Measurements from ENCODE around the gene ATXN1L.

The ATXN1L gene

GRCh38 chr16:71855937-71856662 is 10.3 kb downstream of the ATXN1L start:
- no peak for TF ChIP-seq EZH2phosphoT487 (IDR thresholded peaks at IDR 0.05; ENCODE audit: borderline replicate concordance)
- no peak for TF ChIP-seq CTCF (conservative IDR thresholded peaks at IDR 0.05; ENCODE audit: low read length)
- Histone ChIP-seq H3K4me3 (ENCODE audit: low read length, poor library complexity, severe bottlenecking) (no peak overlapping the region), H3K9me2 (replicated peaks; ENCODE audit: low read depth, low read length) (no peaks in the 10 kb centered on the region), H3K79me2 (ENCODE audit: insufficient read depth, low read length) (no peaks in the 10 kb centered on the region), H3K9me3 (ENCODE audit: insufficient read depth, low read depth, low read length) (no peaks in the 10 kb centered on the region), H3K4me1 (ENCODE audit: insufficient read depth, low read length, poor library complexity, severe bottlenecking) (peaks cover 5% of the 10 kb centered on the region), H2AFZ (ENCODE audit: low read length) (no peak overlapping the region), H4K20me1 (ENCODE audit: insufficient read depth, low read length, poor library complexity, severe bottlenecking) (no peaks in the 10 kb centered on the region), H3K9ac (ENCODE audit: low read depth, low read length, poor library complexity, severe bottlenecking) (no peak overlapping the region), H3K4me2 (ENCODE audit: low read depth, low read length, poor library complexity, severe bottlenecking) (no peak overlapping the region), H3F3A (ENCODE audit: low read depth) (no peaks in the 10 kb centered on the region), H3K27me3 (ENCODE audit: insufficient read depth, low read length, poor library complexity, severe bottlenecking) (no peaks in the 10 kb centered on the region), H3K36me3 (ENCODE audit: insufficient read depth, low read length) (peaks cover 23% of the 10 kb centered on the region; the same call in 1 of the 2 replicates)

GRCh38 chr16:71859762-71860521 is 14.2 kb downstream of the ATXN1L start:
- no peaks in the 10 kb centered on the region for H3F3A ChIP-seq (ENCODE audit: low read depth)

GRCh38 chr16:71863995-71864394 is 18.2 kb downstream of the ATXN1L start:
- no peaks in the 10 kb centered on the region for H3K4me1 ChIP-seq (ENCODE audit: insufficient read depth, low read length, poor library complexity, severe bottlenecking)
- H3K4me3 ChIP-seq (ENCODE audit: low read length, poor library complexity, severe bottlenecking): no peak overlapping the region
- H3K9me3 ChIP-seq (ENCODE audit: insufficient read depth, low read depth, low read length): no peaks in the 10 kb centered on the region
- H3F3A ChIP-seq (ENCODE audit: low read depth): no peaks in the 10 kb centered on the region
- TF ChIP-seq CTCF (conservative IDR thresholded peaks at IDR 0.05; ENCODE audit: low read length) (no peak), EZH2phosphoT487 (IDR thresholded peaks at IDR 0.05; ENCODE audit: borderline replicate concordance) (no peak)
- H3K27me3 ChIP-seq (ENCODE audit: insufficient read depth, low read length, poor library complexity, severe bottlenecking): no peaks in the 10 kb centered on the region
- H4K20me1 ChIP-seq (ENCODE audit: insufficient read depth, low read length, poor library complexity, severe bottlenecking): no peaks in the 10 kb centered on the region
- no peaks in the 10 kb centered on the region for H3K79me2 ChIP-seq (ENCODE audit: insufficient read depth, low read length)
- H2AFZ ChIP-seq (ENCODE audit: low read length): no peak overlapping the region
- peaks cover 57% of the 10 kb centered on the region; the same call in 1 of the 2 replicates for H3K36me3 ChIP-seq (ENCODE audit: insufficient read depth, low read length)
- no peak overlapping the region for H3K4me2 ChIP-seq (ENCODE audit: low read depth, low read length, poor library complexity, severe bottlenecking)
- no peak overlapping the region for H3K9ac ChIP-seq (ENCODE audit: low read depth, low read length, poor library complexity, severe bottlenecking)
- H3K9me2 ChIP-seq (replicated peaks; ENCODE audit: low read depth, low read length): no peaks in the 10 kb centered on the region

More at GRCh38 chr16:71859762-71860521, 14.2 kb downstream of the ATXN1L start:
- Histone ChIP-seq H2AFZ (ENCODE audit: low read length) (no peak overlapping the region), H3K27me3 (ENCODE audit: insufficient read depth, low read length, poor library complexity, severe bottlenecking) (no peaks in the 10 kb centered on the region), H3K9me2 (replicated peaks; ENCODE audit: low read depth, low read length) (no peaks in the 10 kb centered on the region), H4K20me1 (ENCODE audit: insufficient read depth, low read length, poor library complexity, severe bottlenecking) (no peaks in the 10 kb centered on the region), H3K36me3 (ENCODE audit: insufficient read depth, low read length) (peaks cover 46% of the 10 kb centered on the region; the same call in 1 of the 2 replicates), H3K9ac (ENCODE audit: low read depth, low read length, poor library complexity, severe bottlenecking) (no peak overlapping the region), H3K4me2 (ENCODE audit: low read depth, low read length, poor library complexity, severe bottlenecking) (no peak overlapping the region), H3K79me2 (ENCODE audit: insufficient read depth, low read length) (no peaks in the 10 kb centered on the region), H3K9me3 (ENCODE audit: insufficient read depth, low read depth, low read length) (no peaks in the 10 kb centered on the region), H3K4me3 (ENCODE audit: low read length, poor library complexity, severe bottlenecking) (no peak overlapping the region), H3K4me1 (ENCODE audit: insufficient read depth, low read length, poor library complexity, severe bottlenecking) (peaks cover 5% of the 10 kb centered on the region)
- TF ChIP-seq EZH2phosphoT487 (IDR thresholded peaks at IDR 0.05; ENCODE audit: borderline replicate concordance) (no peak), CTCF (conservative IDR thresholded peaks at IDR 0.05; ENCODE audit: low read length) (no peak)
